HEK293 (cell line): ENCODE data around the gene ZNF319.

ENCODE experiments used
- BCL11A ChIP-seq: fragments of 450-650 bp; formaldehyde crosslinking; IDR thresholded peaks from 2 replicates; pipeline ENCODE4 v1.5.1; 2016; ENCODE audit warnings: low read depth, missing biosample characterization, missing genetic modification characterization
- ELK4 ChIP-seq: IDR thresholded peaks from 2 replicates; pipeline ENCODE4 v1.6.1; 2011; ENCODE audit warnings: mild to moderate bottlenecking, low read depth, low read length, borderline replicate concordance
- FEZF1 ChIP-seq: fragments of 450-650 bp; formaldehyde crosslinking; IDR thresholded peaks from 2 replicates; pipeline ENCODE4 v1.5.1; 2016; ENCODE audit warnings: missing biosample characterization, missing genetic modification characterization
- HIC1 ChIP-seq: fragments of 450-650 bp; formaldehyde crosslinking; IDR thresholded peaks from 2 replicates; pipeline ENCODE4 v1.5.1; 2016; ENCODE audit warnings: missing biosample characterization, missing genetic modification characterization
- KLF1 ChIP-seq: fragments of 450-650 bp; formaldehyde crosslinking; IDR thresholded peaks from 2 replicates; pipeline ENCODE4 v1.5.1; 2016; ENCODE audit warnings: missing biosample characterization, missing genetic modification characterization
- KLF7 ChIP-seq: fragments of 450-650 bp; formaldehyde crosslinking; IDR thresholded peaks from 2 replicates; pipeline ENCODE4 v1.5.1; 2016; ENCODE audit warnings: missing biosample characterization, missing genetic modification characterization, borderline replicate concordance
- PRDM1 ChIP-seq: fragments of 450-650 bp; formaldehyde crosslinking; IDR thresholded peaks from 2 replicates; pipeline ENCODE4; 2016; ENCODE audit warnings: missing biosample characterization, missing genetic modification characterization
- PRDM6 ChIP-seq: fragments of 450-650 bp; formaldehyde crosslinking; IDR thresholded peaks from 2 replicates; pipeline ENCODE4 v1.5.1; 2017; ENCODE audit warnings: missing biosample characterization, missing genetic modification characterization
- YY2 ChIP-seq: fragments of 450-650 bp; formaldehyde crosslinking; IDR thresholded peaks from 2 replicates; pipeline ENCODE4 v1.5.1; 2016; ENCODE audit warnings: missing biosample characterization, missing genetic modification characterization
- ZBTB17 ChIP-seq: fragments of 450-650 bp; formaldehyde crosslinking; IDR thresholded peaks from 2 replicates; pipeline ENCODE4 v1.5.1; 2016; ENCODE audit warnings: missing biosample characterization, missing genetic modification characterization
- ZBTB7A ChIP-seq: fragments of 450-650 bp; formaldehyde crosslinking; IDR thresholded peaks from 2 replicates; pipeline ENCODE4 v1.5.1; 2016; ENCODE audit warnings: low read depth, missing biosample characterization, missing genetic modification characterization
- ZFP37 ChIP-seq: fragments of 450-650 bp; formaldehyde crosslinking; IDR thresholded peaks from 2 replicates; pipeline ENCODE4 v1.5.1; 2016; ENCODE audit warnings: missing biosample characterization, missing genetic modification characterization
- ZNF133 ChIP-seq: fragments of 450-650 bp; formaldehyde crosslinking; IDR thresholded peaks from 2 replicates; pipeline ENCODE4 v1.5.1; 2016; ENCODE audit warnings: missing biosample characterization, missing genetic modification characterization
- ZNF148 ChIP-seq: fragments of 450-650 bp; formaldehyde crosslinking; IDR thresholded peaks from 2 replicates; pipeline ENCODE4 v1.5.0; 2017; ENCODE audit warnings: missing biosample characterization, missing genetic modification characterization, borderline replicate concordance
- ZNF175 ChIP-seq: fragments of 450-650 bp; formaldehyde crosslinking; IDR thresholded peaks from 2 replicates; pipeline ENCODE4 v1.5.1; 2016; ENCODE audit warnings: missing biosample characterization, missing genetic modification characterization
- ZNF184 ChIP-seq: fragments of 450-650 bp; IDR thresholded peaks from 2 replicates; pipeline ENCODE4 v1.5.1; 2018; ENCODE audit warnings: missing biosample characterization, mild to moderate bottlenecking, missing genetic modification characterization
- ZNF19 ChIP-seq: fragments of 450-650 bp; formaldehyde crosslinking; IDR thresholded peaks from 2 replicates; pipeline ENCODE4; 2016; ENCODE audit warnings: missing biosample characterization, missing genetic modification characterization, low read depth
- ZNF2 ChIP-seq: fragments of 450-650 bp; formaldehyde crosslinking; IDR thresholded peaks from 2 replicates; pipeline ENCODE4 v1.5.1; 2016; ENCODE audit warnings: missing biosample characterization, missing genetic modification characterization
- ZNF211 ChIP-seq: fragments of 450-650 bp; formaldehyde crosslinking; IDR thresholded peaks from 2 replicates; pipeline ENCODE4 v1.5.1; 2016; ENCODE audit warnings: low read depth, missing biosample characterization, missing genetic modification characterization
- ZNF248 ChIP-seq: fragments of 450-650 bp; formaldehyde crosslinking; IDR thresholded peaks from 2 replicates; pipeline ENCODE4 v1.5.1; 2017; ENCODE audit warnings: missing biosample characterization, missing genetic modification characterization
- ZNF274 ChIP-seq, 2 experiments: fragments of 200-500 bp in 1 of 2; fragments of 450-650 bp in 1 of 2; sonication (Bioruptor generic) in 1 of 2; formaldehyde crosslinking in 1 of 2; IDR thresholded peaks; 2 replicates each; pipeline versions ENCODE4 v1.5.1 to v1.6.1; 2014 to 2016; ENCODE audit warnings: borderline replicate concordance in 1 of 2, inconsistent platforms in 1 of 2, low read length in 1 of 2, missing biosample characterization in 1 of 2, missing genetic modification characterization in 1 of 2
- ZNF292 ChIP-seq: fragments of 450-650 bp; formaldehyde crosslinking; IDR thresholded peaks from 2 replicates; pipeline ENCODE4 v1.5.1; 2016; ENCODE audit warnings: low read depth, missing biosample characterization, missing genetic modification characterization, borderline replicate concordance
- ZNF311 ChIP-seq: fragments of 450-650 bp; formaldehyde crosslinking; IDR thresholded peaks from 2 replicates; pipeline ENCODE4 v1.5.1; 2017; ENCODE audit warnings: missing biosample characterization, missing genetic modification characterization, borderline replicate concordance
- ZNF391 ChIP-seq: fragments of 450-650 bp; formaldehyde crosslinking; IDR thresholded peaks from 2 replicates; pipeline ENCODE4 v1.5.1; 2016; ENCODE audit warnings: low read depth, missing biosample characterization, missing genetic modification characterization, borderline replicate concordance
- ZNF416 ChIP-seq: fragments of 450-650 bp; formaldehyde crosslinking; IDR thresholded peaks from 2 replicates; pipeline ENCODE4 v1.5.1; 2016; ENCODE audit warnings: missing biosample characterization, missing genetic modification characterization
- ZNF558 ChIP-seq: fragments of 450-650 bp; formaldehyde crosslinking; IDR thresholded peaks from 2 replicates; pipeline ENCODE4 v1.5.1; 2016; ENCODE audit warnings: missing biosample characterization, missing genetic modification characterization
- ZNF571 ChIP-seq: fragments of 450-650 bp; formaldehyde crosslinking; IDR thresholded peaks from 2 replicates; pipeline ENCODE4 v1.5.0; 2017; ENCODE audit warnings: missing biosample characterization, missing genetic modification characterization
- ZNF580 ChIP-seq: fragments of 450-650 bp; formaldehyde crosslinking; IDR thresholded peaks from 2 replicates; pipeline ENCODE4 v1.5.1; 2016; ENCODE audit warnings: missing biosample characterization, missing genetic modification characterization
- ZNF830 ChIP-seq: fragments of 450-650 bp; IDR thresholded peaks from 2 replicates; pipeline ENCODE4 v1.5.0; 2018; ENCODE audit warnings: missing biosample characterization, missing genetic modification characterization, low read depth, mild to moderate bottlenecking, moderate library complexity
- TF ChIP-seq, protein P1 (sequence below): fragments of 450-650 bp; formaldehyde crosslinking; optimal IDR thresholded peaks from 2 replicates; pipeline ENCODE3; 2016; ENCODE audit warnings: missing biosample characterization, mild to moderate bottlenecking, missing genetic modification characterization

ZNF319 gene

DNA sequence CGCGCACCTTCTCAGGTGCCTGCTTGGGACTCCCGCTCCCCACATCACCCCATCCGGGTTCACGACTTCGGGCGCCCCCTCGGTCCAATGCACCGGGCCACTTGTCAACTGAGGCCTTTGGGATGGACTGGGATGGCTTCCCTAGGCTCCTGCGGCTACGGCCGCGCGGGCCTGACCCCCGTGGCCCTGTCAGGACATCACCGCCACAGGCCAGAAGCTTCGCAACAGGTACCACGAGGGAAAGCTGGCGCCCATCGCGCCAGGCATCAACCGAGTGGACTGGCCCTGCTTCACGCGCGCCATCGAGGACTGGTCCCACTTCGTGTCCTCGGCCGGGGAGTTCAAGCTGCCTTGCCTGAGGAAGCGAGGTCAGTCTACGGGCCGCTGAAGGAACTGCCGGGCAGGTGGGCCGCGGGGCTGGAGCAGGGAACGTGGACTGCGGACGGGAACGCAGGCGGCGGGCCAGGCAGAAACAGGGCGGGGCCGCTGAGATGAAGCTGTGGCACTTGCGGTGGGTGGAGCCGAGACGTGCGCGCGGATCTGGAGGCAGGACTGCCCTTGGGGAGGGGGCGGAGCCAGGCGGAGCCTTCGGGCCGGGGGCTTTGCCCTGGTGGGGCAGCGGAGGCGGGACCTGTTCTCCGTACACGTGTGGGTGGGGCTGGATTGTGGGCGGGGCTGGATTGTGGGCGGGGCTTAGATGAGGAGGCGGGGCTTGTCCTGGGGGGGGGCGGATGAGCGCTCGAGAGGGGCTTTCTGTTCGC is 15.8 kb downstream of the ZNF319 start (continued):
- no peak for TF ChIP-seq ZBTB7A (tag by site-specific recombination)
- TF ChIP-seq BCL11A (tag by site-specific recombination), result no peak
- no peak for TF ChIP-seq ZFP37 (tag by site-specific recombination)
- no peak for TF ChIP-seq ZNF19
- TF ChIP-seq ELK4, result no peak
- no peak for TF ChIP-seq ZNF571 (tag by site-specific recombination)
- no peak for TF ChIP-seq ZNF292 (tag by site-specific recombination)
- no peak for TF ChIP-seq ZNF133
- no peak for TF ChIP-seq PRDM6
- TF ChIP-seq ZNF175 (tag by site-specific recombination), result no peak
- TF ChIP-seq FEZF1 (tag by site-specific recombination), result no peak
- TF ChIP-seq ZNF558 (tag by site-specific recombination), result no peak
- TF ChIP-seq ZNF391 (tag by site-specific recombination), result no peak
- no peak for TF ChIP-seq ZNF311 (tag by site-specific recombination)
- no peak for TF ChIP-seq KLF7
- TF ChIP-seq ZBTB17, result no peak
- TF ChIP-seq ZNF148 (tag by site-specific recombination), result no peak
- TF ChIP-seq HIC1, result no peak
- TF ChIP-seq, protein P1, sequence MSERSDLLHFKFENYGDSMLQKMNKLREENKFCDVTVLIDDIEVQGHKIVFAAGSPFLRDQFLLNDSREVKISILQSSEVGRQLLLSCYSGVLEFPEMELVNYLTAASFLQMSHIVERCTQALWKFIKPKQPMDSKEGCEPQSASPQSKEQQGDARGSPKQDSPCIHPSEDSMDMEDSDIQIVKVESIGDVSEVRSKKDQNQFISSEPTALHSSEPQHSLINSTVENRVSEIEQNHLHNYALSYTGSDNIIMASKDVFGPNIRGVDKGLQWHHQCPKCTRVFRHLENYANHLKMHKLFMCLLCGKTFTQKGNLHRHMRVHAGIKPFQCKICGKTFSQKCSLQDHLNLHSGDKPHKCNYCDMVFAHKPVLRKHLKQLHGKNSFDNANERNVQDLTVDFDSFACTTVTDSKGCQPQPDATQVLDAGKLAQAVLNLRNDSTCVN, result peak; percentile 48
- TF ChIP-seq ZNF580 (tag by site-specific recombination), result no peak
- TF ChIP-seq ZNF184 (tag by site-specific recombination), result no peak
- TF ChIP-seq ZNF830 (tag by site-specific recombination), result no peak
- no peak for TF ChIP-seq YY2 (tag by site-specific recombination)
- no peak for TF ChIP-seq ZNF2 (tag by site-specific recombination)
- no peak for TF ChIP-seq ZNF211
- TF ChIP-seq ZNF248 (tag by site-specific recombination), result no peak
- peak; percentile 71 for TF ChIP-seq KLF1 (tag by site-specific recombination)
- no peak for TF ChIP-seq PRDM1 (tag by site-specific recombination)
- no peak for TF ChIP-seq ZNF416 (tag by site-specific recombination)
- TF ChIP-seq ZNF274 (IDR thresholded peaks at IDR 0.05; ENCODE audit: low read length), result no peak
- no peak for TF ChIP-seq ZNF274 (tag by site-specific recombination; IDR thresholded peaks at IDR 0.05; ENCODE audit: borderline replicate concordance)
